Measurements from ENCODE around the gene CDC42BPA.

CDC42BPA gene

GRCh38 chr1:226989085-226989920, 329.0 kb downstream of the CDC42BPA start:
- no peak for DNase-seq

- no peak for DNase-seq
These were observed 330.0 kb downstream of the CDC42BPA start for GRCh38 chr1:226988334-226988666.

- DNase-seq = no peak
These were observed 330.5 kb downstream of the CDC42BPA start for GRCh38 chr1:226987623-226988333.

- DNase-seq = no peak
These were observed 331.1 kb downstream of the CDC42BPA start for GRCh38 chr1:226987179-226987536.

GRCh38 chr1:226986496-226987178, 331.7 kb downstream of the CDC42BPA start:
- no peak for DNase-seq

GRCh38 chr1:226985839-226986463, 332.3 kb downstream of the CDC42BPA start:
- no peak for DNase-seq

GRCh38 chr1:226985239-226985838, 333.0 kb downstream of the CDC42BPA start:
- no peak for DNase-seq

GRCh38 chr1:226984521-226985238, 333.6 kb downstream of the CDC42BPA start:
- no peak for DNase-seq

- DNase-seq = no peak
These were observed 334.3 kb downstream of the CDC42BPA start for GRCh38 chr1:226983992-226984364.

- DNase-seq = no peak
These were observed 334.9 kb downstream of the CDC42BPA start for GRCh38 chr1:226983247-226983991.

- DNase-seq = no peak
These were observed 335.7 kb downstream of the CDC42BPA start for GRCh38 chr1:226982451-226983177.

- no peak for DNase-seq
These were observed 336.5 kb downstream of the CDC42BPA start for GRCh38 chr1:226981838-226982237.

GRCh38 chr1:226981386-226981817, 336.9 kb downstream of the CDC42BPA start:
- no peak for DNase-seq

GRCh38 chr1:226980565-226981385, 337.5 kb downstream of the CDC42BPA start:
- DNase-seq = no peak

GRCh38 chr1:226980122-226980560, 338.2 kb downstream of the CDC42BPA start:
- DNase-seq = no peak

GRCh38 chr1:226979517-226980121, 338.7 kb downstream of the CDC42BPA start:
- no peak for DNase-seq

- no peak for DNase-seq
These were observed 339.2 kb downstream of the CDC42BPA start for GRCh38 chr1:226979115-226979516.

GRCh38 chr1:226978432-226979114, 339.7 kb downstream of the CDC42BPA start:
- DNase-seq = no peak

Measured in CD4-positive, alpha-beta T cell treated with Interferon gamma for 1 hour (primary cell).